HepG2 (cell line): Measurements from ENCODE around the gene SLX9. TPM values are rescaled to one million over a fixed set of nuclear protein-coding genes. Genes with fewer than 3 reads are reported as not detected.

Source experiments
- ATAC-seq: fragments of 200-7000 bp; cut with Tn5 transposase; 3 replicates; pipeline ENCODE4 v1.9.1; 2020; ENCODE audit warnings: mild to moderate bottlenecking, moderate library complexity
- BruUV-seq: library from RNA; stranded (reverse); fragments of 400-500 nt; replicated peaks from 2 replicates; lab custom pipeline; 2021; lab: Mats Ljungman, UMichigan
- CTCF ChIA-PET: fragments of 300-600 bp; formaldehyde crosslinking; extraction: SDS; loops from one replicate; lab custom pipeline; 2021; ENCODE audit warnings: low total read pairs, inconsistent platforms, low intra/inter-chr PET ratio; lab: Yijun Ruan, JAX
- POLR2A ChIA-PET: fragments of 350-600 bp; sonication (Branson Sonifier 250); formaldehyde crosslinking; loops from one replicate; lab custom pipeline; 2020; ENCODE audit warnings: antibody characterized with exemption, inconsistent platforms; lab: Yijun Ruan, JAX
- DNase-seq: peaks from one replicate; pipeline ENCODE4 v3.0.0-alpha.2; 2015; ENCODE audit warnings: low spot score
- FAIRE-seq: peaks from 3 replicates; lab custom pipeline; 2011; peaks lifted over from hg19 to GRCh38; lab: Jason Lieb, UNC
- H2AFZ ChIP-seq: one replicate; pipeline ENCODE4 v1.6.1; 2011; ENCODE audit warnings: low read length, inconsistent platforms
- H3K27ac ChIP-seq: fragments of 300-600 bp; 3 replicates; pipeline ENCODE4 v1.8.0; 2011; ENCODE audit warnings: mixed run types, mild to moderate bottlenecking, mixed read lengths, low read length, inconsistent platforms; ENCODE audit not compliant: insufficient read depth; ENCODE audit errors: extremely low read length
- H3K27me3 ChIP-seq, 2 experiments: fragments of 200-600 bp in 1 of 2; 2 replicates in 1 of 2; 3 replicates in 1 of 2; pipeline versions ENCODE4 v1.6.0 to v1.8.0; 2011; ENCODE audit warnings: low read length in 2 of 2, mild to moderate bottlenecking in 2 of 2, moderate library complexity in 2 of 2, inconsistent platforms in 1 of 2; ENCODE audit not compliant: insufficient read depth in 2 of 2, control insufficient read depth in 1 of 2
- H3K36me3 ChIP-seq, 2 experiments: fragments of 200-600 bp in 1 of 2; replicated peaks in 1 of 2; 2 replicates in 1 of 2; 3 replicates in 1 of 2; pipeline versions ENCODE4 v1.5.1 to v1.8.0; 2011; ENCODE audit warnings: low read length in 2 of 2, inconsistent platforms in 1 of 2; ENCODE audit not compliant: insufficient read depth in 2 of 2, control insufficient read depth in 1 of 2
- H3K4me1 ChIP-seq: 2 replicates; pipeline ENCODE4 v1.5.1; 2012; ENCODE audit warnings: low read length, inconsistent platforms; ENCODE audit not compliant: insufficient read depth
- H3K4me2 ChIP-seq: 2 replicates; pipeline ENCODE4 v1.6.0; 2011; ENCODE audit warnings: low read depth, low read length, inconsistent platforms
- H3K4me3 ChIP-seq, 3 experiments: fragments of 200-600 bp in 1 of 3; sonication (generic), shearing (Covaris generic) in 1 of 3; replicated peaks in 1 of 3; 2 replicates each; pipeline ENCODE4 v1.5.1; 2011 to 2016; ENCODE audit warnings: low read length in 3 of 3, inconsistent platforms in 2 of 3, low read depth in 2 of 3, mild to moderate bottlenecking in 2 of 3, control low read depth in 1 of 3, mixed read lengths in 1 of 3; ENCODE audit not compliant: insufficient read depth in 1 of 3
- H3K79me2 ChIP-seq: one replicate; pipeline ENCODE4 v1.6.1; 2011; ENCODE audit warnings: low read length, inconsistent platforms; ENCODE audit not compliant: insufficient read depth
- H3K9ac ChIP-seq: 2 replicates; pipeline ENCODE4 v1.6.0; 2011; ENCODE audit warnings: mild to moderate bottlenecking, low read depth, low read length, inconsistent platforms; ENCODE audit not compliant: insufficient read depth
- H3K9me3 ChIP-seq: 2 replicates; pipeline ENCODE4 v1.5.1; 2012; ENCODE audit warnings: mild to moderate bottlenecking, low read length
- H4K20me1 ChIP-seq: 2 replicates; pipeline ENCODE4 v1.6.0; 2011; ENCODE audit warnings: inconsistent platforms, mild to moderate bottlenecking, low read length, moderate library complexity; ENCODE audit not compliant: insufficient read depth
- NR1H2 ChIP-seq: sonication (generic); formaldehyde crosslinking; IDR thresholded peaks from 2 replicates; pipeline ENCODE4 v1.8.1; 2022; ENCODE audit warnings: low read depth, missing genetic modification reagents, borderline replicate concordance
- TGIF2 ChIP-seq: IDR thresholded peaks from 2 replicates; pipeline ENCODE4 v1.6.1; 2016; ENCODE audit warnings: control low read depth, missing compliant biosample characterization
- ZBTB33 ChIP-seq: sonication (generic); formaldehyde crosslinking; IDR thresholded peaks from 2 replicates; pipeline ENCODE4 v1.4.0; 2020; ENCODE audit warnings: missing genetic modification reagents
- ZBTB38 ChIP-seq: sonication (generic); formaldehyde crosslinking; IDR thresholded peaks from 2 replicates; pipeline ENCODE4 v1.5.1; 2020; ENCODE audit warnings: mild to moderate bottlenecking, missing genetic modification reagents
- ZBTB43 ChIP-seq: sonication (generic); formaldehyde crosslinking; conservative IDR thresholded peaks from 2 replicates; pipeline ENCODE4 v1.4.0; 2020; ENCODE audit warnings: missing genetic modification reagents
- ZNF503 ChIP-seq: sonication (generic); formaldehyde crosslinking; IDR thresholded peaks from 2 replicates; pipeline ENCODE4 v1.4.0; 2020; ENCODE audit warnings: missing genetic modification reagents
- ZNF564 ChIP-seq: sonication (generic); formaldehyde crosslinking; IDR thresholded peaks from 2 replicates; pipeline ENCODE4 v1.8.1; 2023; ENCODE audit warnings: mild to moderate bottlenecking, missing genetic modification reagents
- ZNF878 ChIP-seq: sonication (generic); formaldehyde crosslinking; IDR thresholded peaks from 2 replicates; pipeline ENCODE4 v1.8.1; 2023; ENCODE audit warnings: mild to moderate bottlenecking, missing genetic modification reagents, moderate library complexity
- WGBS: methylation state at CpG from one replicate; pipeline ENCODE4 v1.1.6; 2017; ENCODE audit warnings: low lambda C conversion rate; 5-methylcytosine and 5-hydroxymethylcytosine counted together
- in situ Hi-C: cut with HindIII; loops from 2 replicates; pipeline ENCODE4 v1.10.0; 2017; ENCODE audit warnings: low pct_unique_long_range_greater_than_20kb; ENCODE audit not compliant: extremely low pct_ligation_motif_present
- intact Hi-C: fragments of 100-400 bp; cut with micrococcal nuclease; formaldehyde crosslinking; loops from one replicate; pipeline ENCODE4 v1.10.0; 2022; ENCODE audit not compliant: unreplicated experiment
- polyA plus RNA-seq, 8 experiments: library from polyadenylated mRNA; depleted of rRNA in 3 of 8; stranded (reverse) in 7 of 8; unstranded in 1 of 8; fragments of >200 nt; fragmentation: Illumina TruSeq in 4 of 8; extraction: Trizol in 4 of 8; gene quantifications; 2 replicates each; pipeline versions ENCODE4 v1.2.1 to v1.2.3, GENCODE V29; 2011 to 2016; ENCODE audit warnings: low read depth in 4 of 8, missing spikeins in 1 of 8, mixed read lengths in 1 of 8; ENCODE audit not compliant: insufficient read depth in 1 of 8
- total RNA-seq, 5 experiments: library from RNA; depleted of rRNA; stranded (reverse); fragments of >200 nt; fragmentation: Illumina TruSeq; extraction: Trizol; gene quantifications; 2 replicates each; pipeline ENCODE4 v1.2.3, GENCODE V29; 2016; ENCODE audit warnings: low read depth in 1 of 5

SLX9 gene
- total and polyA plus RNA-seq, 2 of the 13 experiments (the other 11 are each of a cell fraction or from before 2014, with no cell fraction given) = 21.0 to 47.1 TPM

- TF ChIP-seq NR1H2 (CRISPR knock-in tag) = no peak
- TF ChIP-seq TGIF2 = no peak
- TF ChIP-seq ZNF878 (CRISPR knock-in tag) = no peak
- TF ChIP-seq ZNF503 (CRISPR knock-in tag) = no peak
- no peak for TF ChIP-seq ZBTB43 (CRISPR knock-in tag)
Measured at GRCh38 chr21:44903050-44903685, 36.7 kb upstream of the SLX9 start (continued).

- 89% methylated on average over 14 of the region's 22 CpGs for WGBS
- in situ Hi-C loops = no loop called here
- H3K27me3 ChIP-seq = no peaks in the 10 kb centered on the region
- no peak overlapping the region for H3K4me2 ChIP-seq
- TF ChIP-seq ZBTB33 (CRISPR knock-in tag) (peak; percentile 73), ZNF564 (CRISPR knock-in tag) (no peak), ZBTB38 (CRISPR knock-in tag) (peak; percentile 26; the same call in 1 of the 2 replicates)
- ChIA-PET POLR2A (no interaction called here), CTCF (no interaction called here)
- FAIRE-seq (no peak), ATAC-seq (no peak), DNase-seq (no peak)
- peaks cover 44% of the 10 kb centered on the region for H3K4me1 ChIP-seq
- H3K4me3 ChIP-seq = no peak overlapping the region
- BruUV-seq = no TSS peak
- H4K20me1 ChIP-seq = no peaks in the 10 kb centered on the region
- no peak overlapping the region for H3K9ac ChIP-seq
- no peak overlapping the region for H2AFZ ChIP-seq
- H3K9me3 ChIP-seq = no peaks in the 10 kb centered on the region
- no peaks in the 10 kb centered on the region for H3K79me2 ChIP-seq
- peaks cover 0 to 10% of the 10 kb centered on the region in 2 experiments; a peak in 3 of 5 replicates for H3K36me3 ChIP-seq
- H3K27ac ChIP-seq = no peak overlapping the region
- intact Hi-C loops = no loop called here
Measured at GRCh38 chr21:44903689-44904088, 36.1 kb upstream of the SLX9 start.
